Neural cell (in vitro differentiated cells): ENCODE data around the gene METAP2. TPM values are rescaled to one million over a fixed set of nuclear protein-coding genes. Genes with fewer than 3 reads are reported as not detected.

Experiments used
- H2AFZ ChIP-seq: fragments of 200-600, 300-800 bp; sonication (generic), shearing (Covaris generic); 2 replicates; pipeline ENCODE4 v1.6.0; 2014; ENCODE audit warnings: low read depth, mild to moderate bottlenecking, antibody characterized with exemption, low read length, moderate library complexity
- H3F3A ChIP-seq: fragments of 200-600 bp; shearing (Covaris generic); 2 replicates; pipeline ENCODE4 v1.6.1; 2016; ENCODE audit warnings: mild to moderate bottlenecking, moderate library complexity, mixed read lengths, antibody characterized with exemption, low read length; ENCODE audit not compliant: insufficient read depth, poor library complexity, severe bottlenecking
- H3K27ac ChIP-seq: fragments of 200-600, 300-800 bp; sonication (generic), shearing (Covaris generic); 2 replicates; pipeline ENCODE4 v1.5.1; 2014; ENCODE audit warnings: mild to moderate bottlenecking, low read length, moderate library complexity
- H3K27me3 ChIP-seq: fragments of 300-800, 200-600 bp; sonication (generic), shearing (Covaris generic); 2 replicates; pipeline ENCODE4 v1.6.0; 2014; ENCODE audit warnings: mild to moderate bottlenecking, low read depth, low read length, moderate library complexity; ENCODE audit not compliant: insufficient read depth
- H3K36me3 ChIP-seq: fragments of 300-800, 200-600 bp; sonication (generic), shearing (Covaris generic); 2 replicates; pipeline ENCODE4 v1.5.1; 2014; ENCODE audit warnings: mild to moderate bottlenecking, antibody characterized with exemption, low read length, moderate library complexity; ENCODE audit not compliant: insufficient read depth
- H3K4me2 ChIP-seq: fragments of 300-800, 200-600 bp; sonication (generic), shearing (Covaris generic); 2 replicates; pipeline ENCODE4 v1.6.0; 2014; ENCODE audit warnings: mild to moderate bottlenecking, low read length
- H3K4me3 ChIP-seq: fragments of 300-800, 200-600 bp; sonication (generic), shearing (Covaris generic); 2 replicates; pipeline ENCODE4 v1.5.1; 2014; ENCODE audit warnings: mild to moderate bottlenecking, low read length, moderate library complexity
- H3K79me2 ChIP-seq: fragments of 200-600 bp; shearing (Covaris generic); replicated peaks from 2 replicates; pipeline ENCODE4 v1.6.0; 2014; ENCODE audit warnings: mild to moderate bottlenecking, low read length, moderate library complexity; ENCODE audit not compliant: insufficient read depth
- H3K9ac ChIP-seq: fragments of 300-800, 200-600 bp; sonication (generic), shearing (Covaris generic); 2 replicates; pipeline ENCODE4 v1.6.1; 2016; ENCODE audit warnings: mild to moderate bottlenecking, low read length, mixed read lengths
- H3K9me2 ChIP-seq: fragments of 200-600 bp; shearing (Covaris generic); 2 replicates; pipeline ENCODE4 v1.6.1; 2016; ENCODE audit warnings: mild to moderate bottlenecking, low read length, mixed read lengths; ENCODE audit not compliant: insufficient read depth
- H3K9me3 ChIP-seq: fragments of 200-600, 300-800 bp; sonication (generic), shearing (Covaris generic); 2 replicates; pipeline ENCODE4 v1.6.1; 2016; ENCODE audit warnings: mild to moderate bottlenecking, mixed run types, low read length, moderate library complexity, mixed read lengths
- H4K20me1 ChIP-seq: fragments of 200-600 bp; shearing (Covaris generic); 2 replicates; pipeline ENCODE4 v1.6.1; 2016; ENCODE audit warnings: mild to moderate bottlenecking, mixed run types; ENCODE audit not compliant: insufficient read depth
- EP300 ChIP-seq: fragments of 450-650 bp; conservative IDR thresholded peaks from 2 replicates; pipeline ENCODE4 v1.6.1; 2014; ENCODE audit warnings: antibody characterized with exemption, mild to moderate bottlenecking, moderate library complexity; ENCODE audit not compliant: poor library complexity, severe bottlenecking
- EZH2 ChIP-seq: fragments of 200-600, 300-800 bp; shearing (Covaris generic), sonication (generic); IDR thresholded peaks from 2 replicates; pipeline ENCODE4 v1.6.1; 2014; ENCODE audit warnings: antibody characterized with exemption, low read length, borderline replicate concordance, mild to moderate bottlenecking; ENCODE audit not compliant: insufficient read depth, poor library complexity, severe bottlenecking
- MXI1 ChIP-seq: fragments of 450-650 bp; conservative IDR thresholded peaks from 2 replicates; pipeline ENCODE4 v1.6.1; 2014; ENCODE audit warnings: antibody characterized with exemption, mild to moderate bottlenecking; ENCODE audit not compliant: poor library complexity, severe bottlenecking
- POLR2AphosphoS5 ChIP-seq: IDR thresholded peaks from 2 replicates; pipeline ENCODE4 v1.6.1; 2012
- RAD21 ChIP-seq: fragments of 450-650 bp; conservative IDR thresholded peaks from 2 replicates; pipeline ENCODE4 v1.6.1; 2014; ENCODE audit warnings: antibody characterized with exemption, mild to moderate bottlenecking, moderate library complexity
- SMC3 ChIP-seq: fragments of 450-650 bp; conservative IDR thresholded peaks from 2 replicates; pipeline ENCODE4 v1.6.1; 2014; ENCODE audit warnings: antibody characterized with exemption, mild to moderate bottlenecking, moderate library complexity; ENCODE audit not compliant: poor library complexity
- TAF1 ChIP-seq: IDR thresholded peaks from 2 replicates; pipeline ENCODE4 v1.6.1; 2012; ENCODE audit warnings: low read depth
- polyA plus RNA-seq: library from polyadenylated mRNA; depleted of rRNA; stranded (reverse); fragments of >200 nt; gene quantifications from 2 replicates; pipeline ENCODE4 v1.2.3, GENCODE V29; 2014
- TF ChIP-seq, protein P1 (sequence below): fragments of 450-650 bp; IDR thresholded peaks from 2 replicates; pipeline ENCODE4 v1.5.1; 2014; ENCODE audit warnings: antibody characterized with exemption, mild to moderate bottlenecking, moderate library complexity; ENCODE audit not compliant: poor library complexity, severe bottlenecking
- TF ChIP-seq, protein P2 (sequence below): IDR thresholded peaks from 2 replicates; pipeline ENCODE4 v1.6.1; 2012; ENCODE audit warnings: borderline replicate concordance

The METAP2 gene
- polyA plus RNA-seq, 1 donor from 2014 or later, result 78.0 TPM

DNA sequence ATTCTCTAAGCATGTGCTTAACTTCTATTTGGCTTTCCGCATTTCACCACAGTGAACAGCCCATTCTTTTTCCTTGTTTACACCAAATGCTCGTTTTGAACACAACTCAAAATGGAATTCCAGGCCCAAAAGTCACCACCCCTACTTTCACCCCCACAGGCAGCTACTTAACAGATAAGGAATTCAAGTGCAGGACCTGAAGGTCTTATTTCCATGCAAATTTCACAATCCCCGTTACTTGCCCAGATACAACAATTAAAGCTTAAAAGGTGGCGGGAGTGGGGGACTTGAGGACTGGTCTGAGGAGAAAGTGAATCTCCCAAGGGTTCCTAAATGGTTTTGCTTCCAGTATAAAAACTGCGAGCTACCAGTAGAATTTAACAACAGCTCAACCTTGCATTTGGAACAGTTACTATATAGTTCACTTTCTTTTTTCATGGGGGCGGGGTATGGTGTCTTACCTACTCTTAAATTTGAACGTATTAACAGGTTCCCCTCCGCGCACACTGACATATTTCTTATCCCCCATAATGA lies 73.6 kb downstream of the METAP2 start:
- TF ChIP-seq RAD21 (no peak), EZH2 (no peak), POLR2AphosphoS5 (no peak)
- TF ChIP-seq, protein P1, sequence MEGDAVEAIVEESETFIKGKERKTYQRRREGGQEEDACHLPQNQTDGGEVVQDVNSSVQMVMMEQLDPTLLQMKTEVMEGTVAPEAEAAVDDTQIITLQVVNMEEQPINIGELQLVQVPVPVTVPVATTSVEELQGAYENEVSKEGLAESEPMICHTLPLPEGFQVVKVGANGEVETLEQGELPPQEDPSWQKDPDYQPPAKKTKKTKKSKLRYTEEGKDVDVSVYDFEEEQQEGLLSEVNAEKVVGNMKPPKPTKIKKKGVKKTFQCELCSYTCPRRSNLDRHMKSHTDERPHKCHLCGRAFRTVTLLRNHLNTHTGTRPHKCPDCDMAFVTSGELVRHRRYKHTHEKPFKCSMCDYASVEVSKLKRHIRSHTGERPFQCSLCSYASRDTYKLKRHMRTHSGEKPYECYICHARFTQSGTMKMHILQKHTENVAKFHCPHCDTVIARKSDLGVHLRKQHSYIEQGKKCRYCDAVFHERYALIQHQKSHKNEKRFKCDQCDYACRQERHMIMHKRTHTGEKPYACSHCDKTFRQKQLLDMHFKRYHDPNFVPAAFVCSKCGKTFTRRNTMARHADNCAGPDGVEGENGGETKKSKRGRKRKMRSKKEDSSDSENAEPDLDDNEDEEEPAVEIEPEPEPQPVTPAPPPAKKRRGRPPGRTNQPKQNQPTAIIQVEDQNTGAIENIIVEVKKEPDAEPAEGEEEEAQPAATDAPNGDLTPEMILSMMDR, result no peak
- H3K9me3 ChIP-seq, result no peaks in the 10 kb centered on the region
- no peaks in the 10 kb centered on the region for H3K36me3 ChIP-seq
- H3K4me2 ChIP-seq, result peak overlapping the region; percentile 98
- H3K4me3 ChIP-seq, result peak overlapping the region; percentile 92
- peak overlapping the region; percentile 68 for H2AFZ ChIP-seq
- no peaks in the 10 kb centered on the region for H4K20me1 ChIP-seq
- H3K27ac ChIP-seq, result no peak overlapping the region
- peaks cover 14% of the 10 kb centered on the region for H3K27me3 ChIP-seq
- peaks cover 6% of the 10 kb centered on the region for H3K79me2 ChIP-seq
- peak overlapping the region; percentile 76 for H3K9ac ChIP-seq
- H3K9me2 ChIP-seq, result no peaks in the 10 kb centered on the region
- peaks cover 3% of the 10 kb centered on the region for H3F3A ChIP-seq

GRCh38 chr12:95548056-95548538 lies 74.1 kb downstream of the METAP2 start:
- H2AFZ ChIP-seq, result peak overlapping the region; percentile 68
- H3K27me3 ChIP-seq, result peaks cover 14% of the 10 kb centered on the region
- no peaks in the 10 kb centered on the region for H3K9me2 ChIP-seq
- peak overlapping the region; percentile 76 for H3K9ac ChIP-seq
- peak overlapping the region; percentile 92 for H3K4me3 ChIP-seq
- H3K9me3 ChIP-seq, result no peaks in the 10 kb centered on the region
- peaks cover 6% of the 10 kb centered on the region for H3K79me2 ChIP-seq
- H4K20me1 ChIP-seq, result no peaks in the 10 kb centered on the region
- TF ChIP-seq POLR2AphosphoS5, result peak; percentile 16
- TF ChIP-seq SMC3, result peak; percentile 10
- peak; percentile 23 for TF ChIP-seq MXI1
- TF ChIP-seq, protein P1, result no peak
- H3K27ac ChIP-seq, result peak overlapping the region; percentile 45
- H3K36me3 ChIP-seq, result no peaks in the 10 kb centered on the region
- H3K4me2 ChIP-seq, result peak overlapping the region; percentile 98
- H3F3A ChIP-seq, result peaks cover 3% of the 10 kb centered on the region

GRCh38 chr12:95548539-95549391 lies 74.8 kb downstream of the METAP2 start:
- Histone ChIP-seq H3K79me2 (peaks cover 6% of the 10 kb centered on the region), H3K27me3 (peaks cover 14% of the 10 kb centered on the region)
- TF ChIP-seq EP300 (peak; percentile 17), SMC3 (peak; percentile 7), RAD21 (no peak), MXI1 (peak; percentile 40), POLR2AphosphoS5 (peak; percentile 27), TAF1 (peak; percentile 43)
- TF ChIP-seq, protein P2, sequence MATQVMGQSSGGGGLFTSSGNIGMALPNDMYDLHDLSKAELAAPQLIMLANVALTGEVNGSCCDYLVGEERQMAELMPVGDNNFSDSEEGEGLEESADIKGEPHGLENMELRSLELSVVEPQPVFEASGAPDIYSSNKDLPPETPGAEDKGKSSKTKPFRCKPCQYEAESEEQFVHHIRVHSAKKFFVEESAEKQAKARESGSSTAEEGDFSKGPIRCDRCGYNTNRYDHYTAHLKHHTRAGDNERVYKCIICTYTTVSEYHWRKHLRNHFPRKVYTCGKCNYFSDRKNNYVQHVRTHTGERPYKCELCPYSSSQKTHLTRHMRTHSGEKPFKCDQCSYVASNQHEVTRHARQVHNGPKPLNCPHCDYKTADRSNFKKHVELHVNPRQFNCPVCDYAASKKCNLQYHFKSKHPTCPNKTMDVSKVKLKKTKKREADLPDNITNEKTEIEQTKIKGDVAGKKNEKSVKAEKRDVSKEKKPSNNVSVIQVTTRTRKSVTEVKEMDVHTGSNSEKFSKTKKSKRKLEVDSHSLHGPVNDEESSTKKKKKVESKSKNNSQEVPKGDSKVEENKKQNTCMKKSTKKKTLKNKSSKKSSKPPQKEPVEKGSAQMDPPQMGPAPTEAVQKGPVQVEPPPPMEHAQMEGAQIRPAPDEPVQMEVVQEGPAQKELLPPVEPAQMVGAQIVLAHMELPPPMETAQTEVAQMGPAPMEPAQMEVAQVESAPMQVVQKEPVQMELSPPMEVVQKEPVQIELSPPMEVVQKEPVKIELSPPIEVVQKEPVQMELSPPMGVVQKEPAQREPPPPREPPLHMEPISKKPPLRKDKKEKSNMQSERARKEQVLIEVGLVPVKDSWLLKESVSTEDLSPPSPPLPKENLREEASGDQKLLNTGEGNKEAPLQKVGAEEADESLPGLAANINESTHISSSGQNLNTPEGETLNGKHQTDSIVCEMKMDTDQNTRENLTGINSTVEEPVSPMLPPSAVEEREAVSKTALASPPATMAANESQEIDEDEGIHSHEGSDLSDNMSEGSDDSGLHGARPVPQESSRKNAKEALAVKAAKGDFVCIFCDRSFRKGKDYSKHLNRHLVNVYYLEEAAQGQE, result no peak
- TF ChIP-seq, protein P1, result no peak

More at GRCh38 chr12:95548539-95549391, 74.8 kb downstream of the METAP2 start:
- Histone ChIP-seq H4K20me1 (no peaks in the 10 kb centered on the region), H3F3A (peaks cover 3% of the 10 kb centered on the region), H3K9ac (peak overlapping the region; percentile 76), H3K9me3 (no peaks in the 10 kb centered on the region), H3K4me3 (peak overlapping the region; percentile 92), H2AFZ (peak overlapping the region; percentile 68), H3K4me2 (no peak overlapping the region), H3K27ac (peak overlapping the region; percentile 47), H3K36me3 (no peaks in the 10 kb centered on the region), H3K9me2 (no peaks in the 10 kb centered on the region)
